CD4-positive, alpha-beta T cell treated with Interleukin-12 subunit alpha and Interleukin-12 subunit beta, for 1 hour (primary cell): ENCODE results near the gene MAPK7.
"Not testable (repeated sequence)": the region's sequence is repeated elsewhere in the genome, so short reads cannot be mapped to it uniquely, and the experiment has no call there.

ENCODE experiments used
- DNase-seq: peaks from one replicate; pipeline ENCODE4 v3.0.0-alpha.2; 2020

Gene MAPK7

GRCh38 chr17:19343671-19344151, 34.6 kb upstream of the MAPK7 start:
- no peak for DNase-seq

GRCh38 chr17:19344311-19345066, 33.8 kb upstream of the MAPK7 start:
- DNase-seq, result no peak

GRCh38 chr17:19345067-19345460, 33.2 kb upstream of the MAPK7 start:
- DNase-seq, result no peak

GRCh38 chr17:19345486-19346350, 32.6 kb upstream of the MAPK7 start:
- DNase-seq, result no peak

- no peak for DNase-seq
Measured at GRCh38 chr17:19346351-19347255, 31.7 kb upstream of the MAPK7 start.

- DNase-seq, result no peak
Measured at GRCh38 chr17:19347323-19348080, 30.8 kb upstream of the MAPK7 start.

GRCh38 chr17:19348081-19348650, 30.1 kb upstream of the MAPK7 start:
- DNase-seq, result no peak

- DNase-seq, result no peak
Measured at GRCh38 chr17:19348806-19349205, 29.5 kb upstream of the MAPK7 start.

GRCh38 chr17:19353401-19353800, 24.9 kb upstream of the MAPK7 start:
- DNase-seq, result not testable (repeated sequence)

GRCh38 chr17:19354748-19355147, 23.6 kb upstream of the MAPK7 start:
- no peak for DNase-seq

GRCh38 chr17:19357351-19357750, 20.9 kb upstream of the MAPK7 start:
- no peak for DNase-seq

GRCh38 chr17:19357761-19358160, 20.5 kb upstream of the MAPK7 start:
- no peak for DNase-seq

- no peak for DNase-seq
Measured at GRCh38 chr17:19359151-19359550, 19.1 kb upstream of the MAPK7 start.

- DNase-seq, result no peak
Measured at GRCh38 chr17:19359856-19360255, 18.4 kb upstream of the MAPK7 start.

GRCh38 chr17:19360772-19361171, 17.5 kb upstream of the MAPK7 start:
- DNase-seq, result no peak

GRCh38 chr17:19361326-19361725, 17.0 kb upstream of the MAPK7 start:
- DNase-seq, result no peak

GRCh38 chr17:19361944-19362276, 16.4 kb upstream of the MAPK7 start:
- DNase-seq, result no peak

GRCh38 chr17:19362277-19363113, 15.8 kb upstream of the MAPK7 start, which contains the start of gene B9D1:
B9D1 (minus strand) TSS chr17:19362723; CDS start chr17:19362569, 154 bp downstream.
- peak; percentile 96 for DNase-seq

- no peak for DNase-seq
Measured at GRCh38 chr17:19363114-19363438, 15.2 kb upstream of the MAPK7 start.

- DNase-seq, result no peak
Measured at GRCh38 chr17:19363460-19364035, 14.8 kb upstream of the MAPK7 start.
